Esophagus squamous epithelium (tissue), 4 donors: ENCODE results near the gene MMS22L.

ENCODE experiments used
- POLR2A ChIP-seq, 4 donors: fragments of 450-650 bp; IDR thresholded peaks; one replicate each; pipeline ENCODE4 v1.6.1; 2017; ENCODE audit warnings: antibody characterized with exemption in 4 of 4, mild to moderate bottlenecking in 4 of 4, moderate library complexity in 3 of 4
- TF ChIP-seq, protein P1 (sequence below), 6 experiments: fragments of 450-650 bp in 4 of 6; fragments of 200-600 bp in 2 of 6; sonication (generic) in 2 of 6; IDR thresholded peaks; one replicate each; pipeline ENCODE4 v1.5.1; 2016 to 2019; ENCODE audit warnings: antibody characterized with exemption in 6 of 6, mild to moderate bottlenecking in 4 of 6, moderate library complexity in 4 of 6

DNA sequence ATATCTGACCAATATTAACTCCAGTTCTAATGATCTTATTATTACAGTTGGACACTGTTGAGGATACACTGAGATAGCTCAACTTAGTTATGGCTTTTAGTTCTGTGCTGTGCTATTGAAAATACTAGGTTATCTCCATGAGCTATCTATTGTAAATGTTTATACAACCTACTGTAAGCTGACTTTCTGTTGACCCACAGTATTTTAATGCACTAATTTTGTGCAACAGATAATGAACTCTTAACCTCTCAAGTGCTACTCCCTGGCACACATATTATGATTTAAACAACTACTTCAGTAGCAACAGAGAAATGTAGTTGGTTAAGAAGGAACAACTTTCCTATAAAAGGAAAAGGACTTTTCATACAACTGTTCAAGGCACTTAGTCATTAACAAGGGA lies 5.2 kb upstream of the MMS22L start:
- TF ChIP-seq, protein P1, sequence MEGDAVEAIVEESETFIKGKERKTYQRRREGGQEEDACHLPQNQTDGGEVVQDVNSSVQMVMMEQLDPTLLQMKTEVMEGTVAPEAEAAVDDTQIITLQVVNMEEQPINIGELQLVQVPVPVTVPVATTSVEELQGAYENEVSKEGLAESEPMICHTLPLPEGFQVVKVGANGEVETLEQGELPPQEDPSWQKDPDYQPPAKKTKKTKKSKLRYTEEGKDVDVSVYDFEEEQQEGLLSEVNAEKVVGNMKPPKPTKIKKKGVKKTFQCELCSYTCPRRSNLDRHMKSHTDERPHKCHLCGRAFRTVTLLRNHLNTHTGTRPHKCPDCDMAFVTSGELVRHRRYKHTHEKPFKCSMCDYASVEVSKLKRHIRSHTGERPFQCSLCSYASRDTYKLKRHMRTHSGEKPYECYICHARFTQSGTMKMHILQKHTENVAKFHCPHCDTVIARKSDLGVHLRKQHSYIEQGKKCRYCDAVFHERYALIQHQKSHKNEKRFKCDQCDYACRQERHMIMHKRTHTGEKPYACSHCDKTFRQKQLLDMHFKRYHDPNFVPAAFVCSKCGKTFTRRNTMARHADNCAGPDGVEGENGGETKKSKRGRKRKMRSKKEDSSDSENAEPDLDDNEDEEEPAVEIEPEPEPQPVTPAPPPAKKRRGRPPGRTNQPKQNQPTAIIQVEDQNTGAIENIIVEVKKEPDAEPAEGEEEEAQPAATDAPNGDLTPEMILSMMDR (IDR thresholded peaks at IDR 0.05), result no peak
- no peak for TF ChIP-seq POLR2A (IDR thresholded peaks at IDR 0.05)
